Colonic mucosa (tissue), 4 donors: ENCODE measurements around the gene MAP4K5. TPM values are rescaled to one million over a fixed set of nuclear protein-coding genes. Genes with fewer than 3 reads are reported as not detected.

Experiments used
- DNase-seq: peaks from one replicate; pipeline ENCODE4 v3.0.0-alpha.2; 2020
- H3K27ac ChIP-seq: fragments of 200-600 bp; one replicate; pipeline ENCODE4 v1.8.0; 2021
- H3K27me3 ChIP-seq: fragments of 200-600 bp; one replicate; pipeline ENCODE4 v1.8.0; 2021
- H3K36me3 ChIP-seq: fragments of 200-600 bp; one replicate; pipeline ENCODE4 v1.8.0; 2021
- H3K4me1 ChIP-seq: fragments of 200-600 bp; one replicate; pipeline ENCODE4 v1.8.0; 2021; ENCODE audit warnings: mild to moderate bottlenecking
- H3K4me3 ChIP-seq: fragments of 200-600 bp; one replicate; pipeline ENCODE4 v1.8.0; 2021
- H3K9ac ChIP-seq, 2 donors: one replicate each; pipeline ENCODE4 v1.7.0; 2013; ENCODE audit warnings: control low read depth in 2 of 2, low read depth in 2 of 2, low read length in 2 of 2
- H3K9me3 ChIP-seq: fragments of 200-600 bp; one replicate; pipeline ENCODE4 v1.8.0; 2021
- intact Hi-C: fragments of 100-400 bp; cut with DNase I; formaldehyde crosslinking; loops from one replicate; pipeline ENCODE4 v1.14.1; 2022
- total RNA-seq, 2 donors: library from RNA; stranded (reverse); fragmentation: NEBNext Ultra II Directional in 1 of 2; extraction: Animal tissue kit (Norgen Biotek cat#: 25700) in 1 of 2; gene quantifications; one replicate each; pipeline ENCODE4 v1.2.1, GENCODE V29; 2021
- TF ChIP-seq, protein P1 (sequence below): fragments of 200-600 bp; IDR thresholded peaks from one replicate; pipeline ENCODE4 v1.8.0; 2022; ENCODE audit warnings: antibody characterized with exemption, mild to moderate bottlenecking
- donor health status: healthy.
- donor health status: DM: no; HTN: no; CAD: no.
- donor health status: DM: no; HTN: no; CAD: no.

The MAP4K5 gene
- total RNA-seq, 2 donors from 2014 or later, result 39.0 to 43.3 TPM

DNA sequence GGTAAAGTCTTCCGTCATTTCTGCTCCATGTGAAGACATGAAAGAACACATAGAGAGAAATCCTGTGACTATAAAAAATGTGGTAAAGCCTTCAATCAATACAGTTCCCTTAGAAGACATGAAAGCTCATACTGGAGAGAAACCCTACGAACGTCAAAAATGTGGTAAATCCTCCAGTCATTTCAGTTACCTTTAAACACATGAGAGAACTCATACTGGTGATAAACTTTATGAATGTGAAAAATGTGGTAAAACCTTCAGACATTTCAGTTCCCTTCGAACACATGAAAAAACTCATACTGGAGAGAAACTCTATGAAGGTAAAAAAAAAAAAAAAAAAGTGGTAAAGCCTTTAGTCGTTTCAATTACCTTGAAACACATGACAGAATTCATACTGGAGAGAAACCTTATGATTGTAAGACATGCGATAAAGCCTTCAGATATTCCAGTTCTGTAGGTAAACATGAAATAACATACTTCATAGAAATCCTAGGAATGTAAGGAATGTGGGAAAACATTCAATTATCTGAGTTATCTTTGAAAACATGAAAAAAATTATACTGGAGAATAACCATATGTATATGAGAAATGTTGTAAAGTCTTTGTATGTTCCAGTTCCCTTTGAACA, 60.4 kb downstream of the MAP4K5 start:
- Histone ChIP-seq H3K27ac (no peak overlapping the region), H3K4me1 (no peaks in the 10 kb centered on the region), H3K9me3 (no peaks in the 10 kb centered on the region), H3K4me3 (no peak overlapping the region), H3K9ac (no peak overlapping the region), H3K36me3 (peaks cover 8% of the 10 kb centered on the region), H3K27me3 (no peaks in the 10 kb centered on the region)
- TF ChIP-seq, protein P1, sequence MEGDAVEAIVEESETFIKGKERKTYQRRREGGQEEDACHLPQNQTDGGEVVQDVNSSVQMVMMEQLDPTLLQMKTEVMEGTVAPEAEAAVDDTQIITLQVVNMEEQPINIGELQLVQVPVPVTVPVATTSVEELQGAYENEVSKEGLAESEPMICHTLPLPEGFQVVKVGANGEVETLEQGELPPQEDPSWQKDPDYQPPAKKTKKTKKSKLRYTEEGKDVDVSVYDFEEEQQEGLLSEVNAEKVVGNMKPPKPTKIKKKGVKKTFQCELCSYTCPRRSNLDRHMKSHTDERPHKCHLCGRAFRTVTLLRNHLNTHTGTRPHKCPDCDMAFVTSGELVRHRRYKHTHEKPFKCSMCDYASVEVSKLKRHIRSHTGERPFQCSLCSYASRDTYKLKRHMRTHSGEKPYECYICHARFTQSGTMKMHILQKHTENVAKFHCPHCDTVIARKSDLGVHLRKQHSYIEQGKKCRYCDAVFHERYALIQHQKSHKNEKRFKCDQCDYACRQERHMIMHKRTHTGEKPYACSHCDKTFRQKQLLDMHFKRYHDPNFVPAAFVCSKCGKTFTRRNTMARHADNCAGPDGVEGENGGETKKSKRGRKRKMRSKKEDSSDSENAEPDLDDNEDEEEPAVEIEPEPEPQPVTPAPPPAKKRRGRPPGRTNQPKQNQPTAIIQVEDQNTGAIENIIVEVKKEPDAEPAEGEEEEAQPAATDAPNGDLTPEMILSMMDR, result no peak
- intact Hi-C loops, result no loop called here
- no peak for DNase-seq

DNA sequence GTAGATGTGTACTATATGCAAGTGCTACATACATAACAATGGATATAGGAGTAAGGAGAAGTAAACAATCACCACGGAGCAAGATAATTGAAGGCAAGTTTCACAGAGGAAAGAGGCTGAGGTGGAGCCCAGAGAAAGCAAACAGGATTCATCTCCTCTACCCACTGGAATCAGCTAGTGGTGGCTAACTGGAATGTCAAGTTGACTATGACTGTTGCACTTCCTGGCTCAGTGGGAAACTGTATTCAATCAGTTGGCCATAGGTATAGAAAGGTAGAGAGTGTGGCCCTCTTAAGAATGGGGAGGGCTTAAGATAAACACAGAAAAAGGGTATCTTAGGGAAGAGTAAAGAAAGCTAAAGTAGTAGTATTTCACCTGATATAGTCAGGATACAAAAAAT, 62.4 kb downstream of the MAP4K5 start:
- H3K27me3 ChIP-seq, result no peaks in the 10 kb centered on the region
- no peak overlapping the region for H3K9ac ChIP-seq
- no peak overlapping the region for H3K4me3 ChIP-seq
- H3K27ac ChIP-seq, result no peak overlapping the region
- peaks cover 8% of the 10 kb centered on the region for H3K36me3 ChIP-seq
- no peaks in the 10 kb centered on the region for H3K9me3 ChIP-seq
- TF ChIP-seq, protein P1, result no peak
- no peaks in the 10 kb centered on the region for H3K4me1 ChIP-seq
- intact Hi-C loops, result no loop called here
- DNase-seq, result no peak

DNA sequence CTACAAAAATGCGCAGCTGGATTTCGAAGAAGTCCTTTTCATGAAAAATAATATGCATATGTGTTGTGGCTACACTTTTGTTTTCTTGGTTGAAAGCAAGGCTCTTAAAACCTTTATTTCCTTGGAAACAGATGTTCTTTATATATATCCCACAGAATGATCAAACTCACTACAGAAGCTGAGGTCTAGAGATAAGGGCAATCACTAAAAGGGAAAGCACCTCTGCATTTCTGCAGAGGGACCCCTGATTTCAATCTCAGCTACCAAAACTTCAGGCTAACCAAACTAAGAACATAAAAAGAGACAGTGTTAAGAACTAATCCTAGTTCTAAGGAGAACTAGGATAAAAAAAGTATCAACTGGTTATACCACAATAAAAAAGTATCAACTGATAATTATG, 70.3 kb downstream of the MAP4K5 start:
- intact Hi-C loops, result no loop called here
- no peak overlapping the region for H3K4me3 ChIP-seq
- H3K36me3 ChIP-seq, result peaks cover 7% of the 10 kb centered on the region
- no peaks in the 10 kb centered on the region for H3K9me3 ChIP-seq
- no peaks in the 10 kb centered on the region for H3K27me3 ChIP-seq
- H3K9ac ChIP-seq, result no peak overlapping the region
- no peak for DNase-seq
- TF ChIP-seq, protein P1, result no peak
- no peaks in the 10 kb centered on the region for H3K4me1 ChIP-seq
- H3K27ac ChIP-seq, result no peak overlapping the region

DNA sequence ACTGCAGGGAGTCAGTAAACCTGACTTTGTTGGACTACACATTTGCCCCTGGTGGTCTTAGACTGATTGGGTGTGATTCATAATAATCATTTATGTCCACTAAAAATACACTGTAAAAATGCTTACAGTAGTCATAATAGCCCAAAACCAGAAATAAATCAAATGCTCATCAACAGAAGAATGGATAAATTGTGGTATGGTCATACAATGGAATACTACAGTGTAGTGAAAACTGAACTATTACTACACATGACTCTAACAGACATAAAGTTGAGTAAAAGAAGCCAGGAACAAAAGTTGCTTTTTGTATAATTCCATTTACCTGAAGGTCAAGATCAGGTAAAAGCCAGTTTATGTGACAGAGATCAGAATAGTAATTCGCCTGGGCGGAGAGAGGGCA, 78.5 kb downstream of the MAP4K5 start:
- Histone ChIP-seq H3K4me3 (no peak overlapping the region), H3K27ac (no peak overlapping the region), H3K27me3 (no peaks in the 10 kb centered on the region), H3K9me3 (no peaks in the 10 kb centered on the region), H3K9ac (no peak overlapping the region), H3K36me3 (peaks cover 6% of the 10 kb centered on the region), H3K4me1 (no peaks in the 10 kb centered on the region)
- DNase-seq, result no peak
- TF ChIP-seq, protein P1, result no peak
- intact Hi-C loops, result no loop called here

DNA sequence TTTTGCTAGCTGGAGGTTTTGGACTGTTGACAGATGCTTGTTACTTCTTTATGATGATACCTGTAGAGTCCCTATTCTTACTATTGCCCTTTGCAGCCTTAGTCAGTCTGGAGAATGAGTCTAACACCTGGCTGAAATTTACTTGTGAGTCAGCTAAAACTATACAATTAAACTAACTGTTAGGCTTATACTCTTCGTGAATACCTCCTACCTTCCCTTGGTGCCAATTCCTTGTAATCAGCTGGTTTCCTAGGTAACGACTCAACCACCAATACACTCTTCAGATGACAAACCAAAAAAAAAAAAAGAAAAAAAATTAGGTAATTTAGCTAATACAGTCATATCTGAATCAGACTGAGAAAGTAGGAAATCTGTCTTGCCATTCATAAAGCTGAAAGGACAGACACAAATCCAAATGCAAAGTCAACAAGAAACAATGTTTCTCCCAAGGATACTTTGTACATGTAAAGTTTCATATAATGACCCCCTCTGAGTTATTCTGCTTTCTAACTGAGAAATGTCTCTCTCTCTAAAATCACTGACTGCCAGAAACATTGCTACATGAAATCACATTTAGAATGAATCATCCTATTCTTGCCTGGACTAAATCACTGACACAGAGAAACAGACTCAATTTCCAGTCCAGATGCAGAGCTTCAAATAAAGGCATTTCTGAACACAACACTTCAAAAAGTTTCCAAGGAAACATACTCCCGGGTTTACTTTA, 79.2 kb downstream of the MAP4K5 start:
- intact Hi-C loops, result no loop called here
- Histone ChIP-seq H3K9ac (no peak overlapping the region), H3K27me3 (no peaks in the 10 kb centered on the region), H3K9me3 (no peaks in the 10 kb centered on the region), H3K4me3 (no peak overlapping the region), H3K27ac (no peak overlapping the region), H3K4me1 (no peaks in the 10 kb centered on the region), H3K36me3 (peaks cover 6% of the 10 kb centered on the region)
- no peak for DNase-seq
- TF ChIP-seq, protein P1, result no peak
